ENCODE measurements around the gene BBS1. TPM values are rescaled to one million over a fixed set of nuclear protein-coding genes. Genes with fewer than 3 reads are reported as not detected.

The BBS1 gene
- total and polyA plus RNA-seq, 2 experiments from 2014 or later: 59.7 to 100 TPM

DNA sequence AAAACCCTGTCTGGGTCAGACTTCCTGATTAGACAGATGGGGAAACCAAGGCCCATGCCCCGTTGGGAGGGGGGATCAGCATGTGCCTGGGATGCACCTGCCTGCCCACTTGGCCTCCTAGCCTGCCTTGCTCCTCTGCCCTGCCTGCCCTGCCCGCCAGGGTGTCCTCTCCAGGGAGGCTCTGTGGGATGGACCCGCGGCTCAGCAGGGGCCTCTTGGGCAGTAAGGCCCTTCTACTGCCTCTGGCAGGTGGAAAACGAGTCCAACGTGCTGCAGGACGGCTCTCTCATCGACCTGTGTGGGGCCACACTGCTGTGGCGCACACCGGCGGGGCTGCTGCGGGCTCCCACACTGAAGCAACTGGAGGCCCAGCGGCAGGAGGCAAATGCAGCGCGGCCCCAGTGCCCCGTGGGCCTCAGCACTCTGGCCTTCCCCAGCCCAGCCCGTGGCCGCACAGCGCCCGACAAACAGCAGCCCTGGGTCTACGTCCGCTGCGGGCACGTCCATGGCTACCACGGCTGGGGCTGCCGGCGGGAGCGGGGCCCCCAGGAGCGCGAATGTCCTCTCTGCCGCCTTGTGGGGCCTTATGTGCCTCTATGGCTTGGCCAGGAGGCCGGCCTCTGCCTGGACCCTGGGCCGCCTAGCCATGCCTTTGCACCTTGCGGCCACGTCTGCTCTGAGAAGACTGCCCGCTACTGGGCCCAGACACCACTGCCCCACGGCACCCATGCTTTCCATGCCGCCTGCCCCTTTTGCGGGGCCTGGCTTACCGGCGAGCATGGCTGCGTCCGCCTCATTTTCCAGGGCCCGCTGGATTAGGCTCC, 34.9 kb upstream of the BBS1 start:
- peaks cover 15% of the 10 kb centered on the region for H3K36me3 ChIP-seq
- TF ChIP-seq, protein P1, sequence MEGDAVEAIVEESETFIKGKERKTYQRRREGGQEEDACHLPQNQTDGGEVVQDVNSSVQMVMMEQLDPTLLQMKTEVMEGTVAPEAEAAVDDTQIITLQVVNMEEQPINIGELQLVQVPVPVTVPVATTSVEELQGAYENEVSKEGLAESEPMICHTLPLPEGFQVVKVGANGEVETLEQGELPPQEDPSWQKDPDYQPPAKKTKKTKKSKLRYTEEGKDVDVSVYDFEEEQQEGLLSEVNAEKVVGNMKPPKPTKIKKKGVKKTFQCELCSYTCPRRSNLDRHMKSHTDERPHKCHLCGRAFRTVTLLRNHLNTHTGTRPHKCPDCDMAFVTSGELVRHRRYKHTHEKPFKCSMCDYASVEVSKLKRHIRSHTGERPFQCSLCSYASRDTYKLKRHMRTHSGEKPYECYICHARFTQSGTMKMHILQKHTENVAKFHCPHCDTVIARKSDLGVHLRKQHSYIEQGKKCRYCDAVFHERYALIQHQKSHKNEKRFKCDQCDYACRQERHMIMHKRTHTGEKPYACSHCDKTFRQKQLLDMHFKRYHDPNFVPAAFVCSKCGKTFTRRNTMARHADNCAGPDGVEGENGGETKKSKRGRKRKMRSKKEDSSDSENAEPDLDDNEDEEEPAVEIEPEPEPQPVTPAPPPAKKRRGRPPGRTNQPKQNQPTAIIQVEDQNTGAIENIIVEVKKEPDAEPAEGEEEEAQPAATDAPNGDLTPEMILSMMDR (IDR thresholded peaks at IDR 0.05; ENCODE audit: low read depth, low read length): no peak
- no peaks in the 10 kb centered on the region for H3K9me3 ChIP-seq (ENCODE audit: low read depth)
- DNase-seq (ENCODE audit: low read depth in 1 of 2, low spot score in 1 of 2): no peak
- H3K4me1 ChIP-seq (ENCODE audit: low read depth): no peaks in the 10 kb centered on the region
- H3K27ac ChIP-seq: no peak overlapping the region
- no peak overlapping the region for H3K4me3 ChIP-seq
- no peaks in the 10 kb centered on the region for H3K27me3 ChIP-seq

DNA sequence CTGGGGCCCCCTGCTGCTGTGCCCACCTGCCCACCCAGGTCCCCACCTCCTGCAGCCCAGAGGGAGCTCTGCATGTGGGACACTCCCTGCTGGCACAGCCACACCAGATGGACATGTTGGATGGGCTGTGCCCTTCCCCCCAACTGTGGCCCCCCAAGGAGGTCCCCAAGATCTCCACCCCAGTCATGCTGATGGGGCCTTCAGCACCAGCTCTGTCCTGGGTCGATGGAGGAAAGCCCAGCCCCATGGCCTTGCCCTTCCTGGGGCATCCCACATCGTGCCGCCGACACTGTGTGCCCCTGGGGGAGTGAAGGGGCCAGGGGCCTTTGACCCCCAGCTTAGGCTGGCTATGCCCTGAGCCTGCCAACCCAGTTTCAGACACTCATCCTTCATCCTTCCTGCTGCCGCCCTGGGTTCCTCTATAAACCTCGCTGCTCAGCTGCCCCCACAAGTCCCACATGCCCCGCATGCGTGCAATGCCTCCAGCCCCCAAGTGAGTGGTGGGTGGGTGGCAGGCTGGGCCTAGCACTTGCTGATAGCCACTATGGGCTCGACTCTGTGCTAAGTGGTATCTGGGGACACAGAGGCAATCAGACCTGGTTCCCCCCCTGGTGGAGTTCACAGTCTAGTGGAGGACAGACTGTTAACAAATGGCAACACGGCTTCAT, 34.1 kb upstream of the BBS1 start:
- H3K4me3 ChIP-seq: no peak overlapping the region
- no peak overlapping the region for H3K27ac ChIP-seq
- TF ChIP-seq, protein P1 (IDR thresholded peaks at IDR 0.05; ENCODE audit: low read depth, low read length): no peak
- peaks cover 15% of the 10 kb centered on the region for H3K36me3 ChIP-seq
- H3K27me3 ChIP-seq: no peaks in the 10 kb centered on the region
- no peaks in the 10 kb centered on the region for H3K9me3 ChIP-seq (ENCODE audit: low read depth)
- no peak for DNase-seq (ENCODE audit: low read depth in 1 of 2, low spot score in 1 of 2)
- H3K4me1 ChIP-seq (ENCODE audit: low read depth): no peaks in the 10 kb centered on the region

DNA sequence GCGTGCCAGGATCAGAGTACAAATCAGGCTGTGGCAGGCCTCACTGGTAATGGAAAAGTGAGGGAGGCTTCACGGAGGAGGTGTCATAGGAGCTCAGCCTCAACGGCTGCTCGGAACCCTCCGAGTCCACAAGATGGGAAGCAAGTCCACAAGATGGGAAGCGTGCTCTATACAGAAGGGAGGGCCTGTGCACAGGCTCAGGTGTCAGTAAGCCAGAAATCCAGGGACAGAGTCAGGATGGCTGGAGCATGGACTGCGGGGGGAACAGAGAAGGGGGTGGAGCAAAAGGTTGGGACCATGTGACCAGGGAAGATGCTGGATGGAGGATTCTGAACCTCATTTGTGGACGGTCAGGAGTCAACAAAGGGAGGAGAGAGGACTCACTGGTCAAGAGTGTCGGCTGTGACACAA, 33.6 kb upstream of the BBS1 start:
- H3K27ac ChIP-seq: no peak overlapping the region
- no peaks in the 10 kb centered on the region for H3K27me3 ChIP-seq
- TF ChIP-seq, protein P1 (IDR thresholded peaks at IDR 0.05; ENCODE audit: low read depth, low read length): no peak
- no peak overlapping the region for H3K4me3 ChIP-seq
- H3K4me1 ChIP-seq (ENCODE audit: low read depth): no peaks in the 10 kb centered on the region
- H3K9me3 ChIP-seq (ENCODE audit: low read depth): no peaks in the 10 kb centered on the region
- H3K36me3 ChIP-seq: peaks cover 15% of the 10 kb centered on the region
- DNase-seq (ENCODE audit: low read depth in 1 of 2, low spot score in 1 of 2): no peak

DNA sequence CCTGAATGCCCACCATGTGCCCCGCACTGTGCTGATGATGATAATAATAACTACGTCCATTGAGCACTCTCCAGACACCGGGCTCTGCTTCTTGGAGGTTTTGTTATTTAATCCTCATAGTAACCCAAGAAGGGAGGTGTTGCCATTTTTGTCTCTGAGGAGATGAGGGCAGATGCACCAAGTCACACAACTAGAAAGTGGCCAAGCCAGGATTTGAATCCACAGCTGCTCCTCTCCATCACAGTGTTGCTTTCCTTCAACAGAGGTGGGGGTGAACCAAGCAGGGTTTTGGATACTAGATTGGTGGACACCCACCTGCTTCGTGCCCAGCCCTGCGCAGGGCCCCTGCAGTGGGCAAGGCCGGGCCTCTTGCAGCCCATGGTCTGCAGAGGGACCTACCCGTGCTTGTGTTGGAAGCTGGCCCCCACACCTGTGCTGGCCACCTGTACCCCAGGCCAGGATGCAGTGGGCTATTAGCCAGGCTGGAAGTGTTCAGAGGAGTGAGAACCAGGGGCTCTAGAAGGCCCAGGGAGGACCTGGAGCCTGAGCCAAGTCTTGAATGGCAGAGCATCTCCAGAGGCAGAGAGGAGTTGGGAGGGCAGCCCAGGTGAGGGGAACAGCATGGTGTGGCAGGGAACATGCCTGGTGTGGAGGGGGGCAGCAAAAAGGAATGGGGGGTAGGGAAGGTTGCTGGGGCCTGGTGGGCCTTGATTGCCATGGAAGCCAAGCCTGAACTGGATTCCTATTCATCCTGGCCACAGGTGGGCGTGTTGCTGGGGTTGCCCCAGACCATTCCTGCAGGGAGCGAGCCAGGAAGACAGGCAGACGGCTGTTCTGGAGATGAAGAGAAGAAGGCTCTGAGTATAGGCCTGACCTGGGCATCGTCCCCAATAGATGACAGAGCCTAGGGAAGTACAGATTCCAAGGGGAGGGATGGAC, 32.9 kb upstream of the BBS1 start:
- no peak overlapping the region for H3K27ac ChIP-seq
- TF ChIP-seq, protein P1 (IDR thresholded peaks at IDR 0.05; ENCODE audit: low read depth, low read length): no peak
- no peaks in the 10 kb centered on the region for H3K27me3 ChIP-seq
- peaks cover 12% of the 10 kb centered on the region for H3K36me3 ChIP-seq
- no peak for DNase-seq (ENCODE audit: low read depth in 1 of 2, low spot score in 1 of 2)
- no peaks in the 10 kb centered on the region for H3K4me1 ChIP-seq (ENCODE audit: low read depth)
- H3K9me3 ChIP-seq (ENCODE audit: low read depth): no peaks in the 10 kb centered on the region
- no peak overlapping the region for H3K4me3 ChIP-seq

DNA sequence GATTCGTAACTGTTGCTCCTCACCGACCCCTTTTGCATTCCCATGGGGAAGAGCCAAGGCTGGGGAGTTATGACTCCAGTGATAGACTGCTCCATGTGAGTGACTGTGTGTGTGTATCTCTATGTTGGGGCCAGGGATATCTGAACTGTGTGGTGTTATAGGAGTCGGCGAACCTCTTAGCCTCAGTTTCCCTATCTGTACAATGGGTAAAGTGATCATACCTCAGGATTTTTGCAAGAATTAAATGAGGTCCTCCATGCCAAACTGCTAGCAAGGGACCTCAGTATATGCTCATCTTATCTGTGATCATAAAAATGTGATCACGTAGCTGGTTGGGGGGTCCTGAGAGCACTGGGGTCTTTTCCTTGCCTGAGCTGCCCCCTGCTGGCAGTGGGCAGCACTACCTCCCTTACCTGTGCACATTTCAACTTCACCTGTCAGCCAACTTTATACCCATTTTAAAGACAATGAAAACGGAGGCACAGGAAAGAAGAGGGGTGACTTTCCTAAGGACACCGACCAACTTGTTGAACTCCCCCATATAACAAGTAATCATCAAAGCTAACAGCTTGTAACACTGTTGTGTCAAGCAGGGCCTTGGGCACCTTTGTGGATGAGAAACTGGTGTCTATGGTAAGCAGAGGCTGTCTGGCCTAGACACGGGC, 31.6 kb upstream of the BBS1 start:
- H3K27ac ChIP-seq: peak overlapping the region; percentile 97
- no peaks in the 10 kb centered on the region for H3K9me3 ChIP-seq (ENCODE audit: low read depth)
- TF ChIP-seq, protein P1 (IDR thresholded peaks at IDR 0.05; ENCODE audit: low read depth, low read length): peak; percentile 77
- H3K27me3 ChIP-seq: no peaks in the 10 kb centered on the region
- peak overlapping the region; percentile 60 for H3K4me3 ChIP-seq
- peaks cover 2% of the 10 kb centered on the region for H3K36me3 ChIP-seq
- DNase-seq (ENCODE audit: low read depth in 1 of 2, low spot score in 1 of 2): peak; percentile 21 to 24
- no peaks in the 10 kb centered on the region for H3K4me1 ChIP-seq (ENCODE audit: low read depth)

Data from cardiac muscle cell (in vitro differentiated cells and primary cell).